ENCODE measurements around the gene EHF.
"Not testable (repeated sequence)": the region's sequence is repeated elsewhere in the genome, so short reads cannot be mapped to it uniquely, and the experiment has no call there.

The EHF gene

GRCh38 chr11:34668583-34669053 is 47.7 kb downstream of the EHF start:
- no peak for DNase-seq (ENCODE audit: low read depth)

DNA sequence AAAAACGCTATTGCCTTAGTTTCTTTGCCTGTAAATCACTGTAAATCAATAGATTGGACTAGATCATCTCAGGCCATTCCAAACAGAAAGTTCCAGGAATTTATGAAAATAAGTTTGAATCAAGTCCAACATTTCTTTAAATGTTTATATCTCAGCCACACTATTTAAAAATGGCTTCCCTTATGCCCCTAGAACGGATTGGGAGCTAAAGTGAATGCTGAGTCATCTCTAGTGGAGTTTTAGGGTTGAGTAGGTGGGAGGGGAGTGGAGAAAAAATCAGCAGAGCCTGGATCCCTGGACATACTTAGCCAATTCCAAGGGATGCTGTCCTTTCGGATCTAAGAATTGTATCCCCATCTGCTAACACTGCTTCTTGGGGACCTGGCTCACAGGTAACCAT is 48.6 kb downstream of the EHF start:
- no peak for DNase-seq (ENCODE audit: low read depth)

DNA sequence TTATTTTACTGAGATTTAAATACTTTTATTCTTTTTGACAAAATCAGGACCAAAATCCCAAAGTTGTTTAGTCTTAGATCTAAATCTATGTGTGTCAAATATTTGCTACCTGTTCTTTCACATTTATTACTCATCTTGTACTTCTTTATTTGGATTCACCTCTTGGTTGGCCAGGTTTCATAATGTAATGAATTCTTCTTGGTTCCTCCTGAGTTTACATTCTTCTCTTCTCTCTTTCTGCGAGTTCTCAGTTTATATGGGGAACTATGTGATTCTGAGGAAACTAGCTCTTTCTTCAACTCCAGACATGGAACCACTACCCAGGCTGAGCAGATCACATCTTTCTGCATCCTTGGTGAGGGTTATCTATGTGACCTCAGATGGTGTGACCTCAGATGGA is 50.2 kb downstream of the EHF start:
- no peak for DNase-seq (ENCODE audit: low read depth)

GRCh38 chr11:34671946-34672345 is 51.1 kb downstream of the EHF start:
- no peak for DNase-seq (ENCODE audit: low read depth)

DNA sequence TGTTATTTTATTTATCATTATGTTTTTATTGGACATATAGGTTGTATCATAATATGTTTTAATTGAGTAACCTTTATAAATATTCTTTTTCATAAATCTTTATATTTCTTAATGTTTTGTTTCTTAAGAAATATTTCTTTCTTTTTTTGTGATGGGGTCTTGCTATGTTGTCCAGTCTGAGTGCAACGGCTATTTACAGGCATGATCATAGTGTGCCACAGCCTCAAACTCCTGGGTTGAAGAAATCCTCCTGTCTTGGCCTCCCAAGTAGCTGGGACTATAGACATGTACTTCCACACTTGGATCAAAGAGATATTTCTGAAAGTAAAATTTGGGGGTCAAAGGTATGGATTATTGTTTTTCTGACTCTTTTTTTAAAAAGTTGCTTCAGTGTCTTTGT is 53.1 kb downstream of the EHF start:
- DNase-seq (ENCODE audit: low read depth): no peak

GRCh38 chr11:34676227-34676626 is 55.3 kb downstream of the EHF start:
- no peak for DNase-seq (ENCODE audit: low read depth)

DNA sequence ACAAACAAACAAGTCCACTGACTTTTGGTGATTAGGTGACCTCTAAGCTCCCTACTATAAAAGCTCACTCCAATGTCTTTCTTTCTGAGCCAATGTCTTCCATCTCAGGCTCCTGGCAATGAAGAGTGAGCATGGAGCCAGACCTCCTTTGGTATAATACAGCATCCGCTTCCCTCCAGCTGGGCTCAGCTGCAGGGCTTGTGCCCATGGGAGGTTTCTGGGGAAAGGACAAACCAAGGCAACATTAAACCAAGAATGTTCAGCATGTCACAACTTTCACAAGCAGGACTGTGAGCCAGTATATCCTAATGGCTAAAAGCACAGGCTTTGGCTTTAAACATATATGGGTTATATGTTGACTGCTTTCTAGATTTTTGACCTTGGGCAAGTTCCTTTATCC is 58.8 kb downstream of the EHF start:
- no peak for DNase-seq (ENCODE audit: low read depth)

GRCh38 chr11:34680206-34680605 is 59.3 kb downstream of the EHF start:
- no peak for DNase-seq (ENCODE audit: low read depth)

GRCh38 chr11:34680918-34681586 is 60.2 kb downstream of the EHF start:
- DNase-seq (ENCODE audit: low read depth): no peak

- no peak for DNase-seq (ENCODE audit: low read depth)
Measured at GRCh38 chr11:34682825-34683224, 61.9 kb downstream of the EHF start.

DNA sequence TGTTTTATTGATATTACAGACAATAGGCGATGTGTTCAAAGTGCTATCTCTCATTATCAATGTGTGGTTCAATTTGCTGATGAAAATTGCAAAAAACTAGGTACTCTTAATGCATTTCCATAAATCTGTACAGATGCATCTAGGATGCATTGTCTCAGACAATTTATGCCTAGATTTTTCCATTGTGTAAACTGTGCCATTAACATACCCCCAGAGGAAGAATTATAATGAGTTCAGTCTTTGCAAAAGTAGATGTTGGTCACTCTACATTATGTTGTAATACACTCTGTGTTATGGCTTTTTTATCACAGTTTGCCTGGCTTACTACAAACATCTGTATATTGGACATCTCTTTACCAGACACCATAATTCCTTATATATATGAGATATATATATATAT is 62.5 kb downstream of the EHF start:
- DNase-seq (ENCODE audit: low read depth): no peak

- no peak for DNase-seq (ENCODE audit: low read depth)
Measured at GRCh38 chr11:34685864-34686263, 65.0 kb downstream of the EHF start.

GRCh38 chr11:34692299-34692698 is 71.4 kb downstream of the EHF start:
- not testable (repeated sequence) for DNase-seq (ENCODE audit: low read depth)

DNA sequence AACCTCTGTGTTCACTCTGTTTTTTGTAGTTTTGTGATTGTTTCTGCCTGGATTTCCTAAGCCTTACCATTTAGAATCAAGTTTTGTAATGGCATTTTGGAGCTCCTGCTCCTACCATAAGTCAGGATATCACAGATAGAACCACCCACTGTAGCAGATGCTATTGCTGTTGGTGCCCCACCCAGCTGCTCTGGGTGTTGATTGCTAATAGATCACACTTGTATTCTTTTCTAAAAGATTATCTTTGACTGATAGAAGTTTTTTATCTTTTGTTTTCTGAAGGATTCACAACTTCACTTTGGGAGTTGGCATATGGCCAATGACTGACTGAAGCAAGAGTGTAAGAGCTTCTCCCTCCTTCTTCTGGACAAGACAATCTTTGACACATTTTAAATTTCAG is 76.0 kb downstream of the EHF start:
- no peak for DNase-seq (ENCODE audit: low read depth)

- no peak for DNase-seq (ENCODE audit: low read depth)
Measured at GRCh38 chr11:34706709-34707461, 86.0 kb downstream of the EHF start.

DNA sequence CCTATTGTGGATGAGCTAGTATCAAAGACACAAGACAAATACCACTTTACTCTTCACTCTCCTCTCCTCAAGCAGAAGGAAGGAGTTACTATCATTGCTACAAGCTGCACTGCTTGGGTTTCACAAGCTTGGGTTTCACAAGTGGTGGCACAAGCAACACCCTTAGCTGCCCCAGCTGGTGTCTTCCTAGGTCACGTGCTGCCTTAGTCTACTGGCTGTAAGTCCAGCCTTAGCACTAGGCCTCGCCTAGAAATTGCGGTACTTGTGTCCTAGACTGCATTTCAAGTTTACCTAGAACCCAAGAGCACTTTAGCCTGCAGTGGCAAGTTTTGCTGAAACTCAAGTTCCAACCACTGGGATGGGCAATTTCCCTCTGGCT is 86.6 kb downstream of the EHF start:
- no peak for DNase-seq (ENCODE audit: low read depth)
